HG02885 (cell line): Measurements from ENCODE around the gene ADAMTS4.

Source experiments
- ATAC-seq: cut with Tn5 transposase; IDR thresholded peaks from one replicate; pipeline ENCODE4 v1.9.1; 2021; ENCODE audit warnings: mild to moderate bottlenecking; ENCODE audit not compliant: unreplicated experiment, poor library complexity

The ADAMTS4 gene

GRCh38 chr1:161158316-161159010 lies 40.4 kb downstream of the ADAMTS4 start:
- no peak for ATAC-seq

DNA sequence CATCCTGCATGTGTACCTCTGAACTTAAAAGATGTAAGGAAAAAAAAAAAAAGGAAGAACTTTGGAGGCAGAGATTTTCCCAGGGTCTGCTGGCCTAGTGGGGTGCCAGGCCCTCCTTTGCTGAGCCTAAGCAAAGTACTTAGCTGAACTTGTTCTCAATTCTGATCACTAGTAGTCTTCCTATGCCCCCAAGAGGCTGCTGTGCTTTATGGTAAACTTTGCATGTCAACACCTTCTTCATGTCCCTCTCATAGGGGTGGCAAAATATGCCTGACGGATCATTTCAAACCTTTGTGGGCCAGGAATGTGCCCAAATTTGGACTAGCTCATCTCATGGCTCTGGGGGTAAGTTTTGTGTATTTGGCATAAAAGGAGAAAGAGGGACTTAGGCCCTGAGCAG lies 41.0 kb downstream of the ADAMTS4 start:
- ATAC-seq, result no peak

DNA sequence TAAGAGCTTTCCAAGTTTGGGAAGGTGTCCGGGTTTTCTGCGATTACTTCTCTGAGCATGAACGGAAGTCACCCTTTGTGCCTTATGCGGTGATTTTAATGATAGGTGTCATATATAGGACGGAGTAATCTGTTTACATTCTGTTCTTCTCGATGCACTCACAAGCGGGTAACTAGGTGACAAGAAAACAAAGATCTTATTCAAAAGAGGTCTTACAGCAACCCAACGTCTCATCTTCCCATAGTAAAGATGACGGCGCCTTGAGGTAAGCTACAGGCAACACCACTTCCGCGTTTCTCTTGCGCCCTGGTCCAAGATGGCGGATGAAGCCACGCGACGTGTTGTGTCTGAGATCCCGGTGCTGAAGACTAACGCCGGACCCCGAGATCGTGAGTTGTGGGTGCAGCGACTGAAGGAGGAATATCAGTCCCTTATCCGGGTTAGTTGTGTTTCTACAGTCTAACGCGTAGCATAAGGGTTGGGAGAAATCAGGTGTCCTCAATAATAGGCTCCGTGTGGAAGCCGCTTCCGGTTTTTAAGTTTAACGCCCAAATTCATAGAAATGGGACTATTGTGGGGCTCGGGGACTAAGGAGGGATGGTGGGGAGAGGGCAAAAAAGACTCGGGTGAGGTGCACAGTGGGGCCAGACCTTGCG lies 45.0 kb downstream of the ADAMTS4 start, which contains the start of gene UFC1:
UFC1 (plus strand) TSS at position 297 of the 656 bp plus-strand sequence; CDS start at position 317, 20 bp downstream.
- ATAC-seq, result peak; percentile 94

- peak; percentile 13 for ATAC-seq
Observed at GRCh38 chr1:161153176-161153575, 45.7 kb downstream of the ADAMTS4 start.

DNA sequence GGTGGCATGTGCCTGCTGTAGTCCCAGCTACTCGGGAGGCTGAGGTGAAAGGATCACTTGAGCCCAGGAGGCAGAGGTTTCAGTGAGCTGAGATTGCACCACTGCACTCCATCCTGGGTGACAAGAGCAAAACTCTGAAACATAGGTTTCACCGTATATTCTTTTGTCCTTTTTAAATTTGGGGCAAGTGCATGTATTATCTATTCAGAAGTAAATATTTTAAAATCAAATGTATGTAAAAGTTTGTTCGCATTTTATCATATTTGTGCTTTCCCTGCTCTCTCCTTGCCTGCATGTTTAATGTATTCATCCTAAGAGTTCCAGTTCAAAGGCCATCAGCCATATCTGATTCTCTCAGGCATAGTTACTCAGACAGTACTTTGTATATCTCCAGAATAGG lies 53.0 kb downstream of the ADAMTS4 start:
- ATAC-seq, result no peak

DNA sequence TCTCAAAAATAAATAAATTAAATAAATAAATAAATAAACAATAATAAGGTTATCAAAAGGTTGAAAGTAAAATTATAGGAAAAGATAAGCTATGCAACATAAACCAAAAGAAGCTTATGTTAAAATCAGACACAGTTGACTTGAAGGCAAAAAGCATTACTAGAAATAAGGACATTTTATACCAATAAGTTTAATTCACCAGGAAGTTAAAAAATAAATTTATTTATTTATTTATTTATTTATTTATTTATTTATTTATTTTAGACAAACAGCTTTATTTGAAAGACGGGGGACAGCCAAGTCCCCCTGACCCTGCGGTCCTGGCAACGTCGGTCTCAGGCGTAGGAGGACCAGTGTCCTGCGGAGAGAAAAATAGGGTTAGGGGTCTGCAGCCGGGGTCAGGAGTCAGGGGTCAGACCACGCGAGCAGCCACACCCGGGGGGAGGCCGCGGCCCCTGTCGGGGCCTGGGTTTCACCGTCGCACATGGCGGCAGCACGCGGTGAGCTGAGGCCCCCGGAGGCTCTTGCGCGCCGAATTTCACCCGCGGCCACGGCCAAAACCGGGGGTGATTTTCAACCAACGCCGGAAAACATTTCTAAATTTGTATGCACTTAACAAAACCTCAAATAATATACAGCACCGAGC lies 58.0 kb downstream of the ADAMTS4 start:
- ATAC-seq, result no peak

- no peak for ATAC-seq
Observed at GRCh38 chr1:161139766-161140165, 59.1 kb downstream of the ADAMTS4 start.

DNA sequence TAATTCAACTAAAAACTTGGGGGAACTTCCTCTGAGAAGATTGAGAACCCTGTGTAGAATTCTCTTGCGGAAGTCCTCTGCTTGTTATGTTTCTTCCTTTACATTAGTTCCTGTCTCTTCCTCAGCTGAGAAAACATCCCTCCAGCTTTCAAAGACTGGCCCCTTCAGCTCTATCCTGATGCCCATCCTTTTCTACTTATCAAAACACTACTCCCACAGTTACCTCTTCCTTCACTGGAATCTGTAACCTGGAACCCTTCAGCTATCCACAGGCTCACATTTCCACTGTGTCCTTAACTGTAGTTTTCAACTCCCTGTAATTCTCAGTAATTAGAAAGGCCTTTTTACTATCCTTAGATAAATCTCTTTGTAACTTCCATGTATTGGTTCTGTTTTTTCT lies 60.4 kb downstream of the ADAMTS4 start:
- ATAC-seq, result no peak

DNA sequence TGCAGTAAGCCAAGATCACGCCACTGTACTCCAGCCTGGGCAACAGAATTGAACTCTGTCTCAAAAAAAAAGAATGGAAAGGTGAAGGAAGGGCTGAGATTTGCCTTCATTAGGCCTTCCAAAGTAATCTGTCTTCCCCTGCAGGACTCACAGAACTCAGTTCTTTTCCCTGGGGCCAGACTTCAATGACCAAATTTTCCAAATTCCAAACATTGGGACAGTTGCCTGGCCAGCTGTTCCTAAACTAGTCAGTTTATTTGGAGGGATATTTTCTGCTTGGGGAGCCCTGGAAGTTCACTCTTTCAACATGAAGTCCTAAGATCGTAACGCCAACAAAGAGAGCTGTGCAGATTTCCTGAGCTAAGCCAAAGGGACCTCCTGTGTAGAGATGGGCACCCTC lies 61.0 kb downstream of the ADAMTS4 start:
- no peak for ATAC-seq
